Upper lobe of right lung (tissue), 1 donor: ENCODE results near the gene DNAJC3. TPM values are rescaled to one million over a fixed set of nuclear protein-coding genes. Genes with fewer than 3 reads are reported as not detected.
"Not testable (repeated sequence)": the region's sequence is repeated elsewhere in the genome, so short reads cannot be mapped to it uniquely, and the experiment has no call there.

Source experiments
- ATAC-seq: fragments of 200-7000 bp; cut with Tn5 transposase; one replicate; pipeline ENCODE4 v1.9.1; 2020; ENCODE audit warnings: mild to moderate bottlenecking, moderate library complexity
- DNase-seq: peaks from one replicate; pipeline ENCODE4 v3.0.0-alpha.2; 2020
- H3K27ac ChIP-seq: fragments of 200-600 bp; one replicate; pipeline ENCODE4 v1.8.0; 2022
- H3K27me3 ChIP-seq: fragments of 200-600 bp; one replicate; pipeline ENCODE4 v1.8.0; 2022; ENCODE audit warnings: mild to moderate bottlenecking
- H3K36me3 ChIP-seq: fragments of 200-600 bp; one replicate; pipeline ENCODE4 v1.8.0; 2022
- H3K4me1 ChIP-seq: fragments of 200-600 bp; one replicate; pipeline ENCODE4 v1.8.0; 2022
- H3K4me3 ChIP-seq: fragments of 200-600 bp; one replicate; pipeline ENCODE4 v1.8.0; 2022; ENCODE audit warnings: mild to moderate bottlenecking
- H3K9me3 ChIP-seq: fragments of 200-600 bp; one replicate; pipeline ENCODE4 v1.8.0; 2022
- intact Hi-C: fragments of 100-400 bp; cut with DNase I; formaldehyde crosslinking; loops from one replicate; pipeline ENCODE4 v1.11.0; 2022
- total RNA-seq: library from RNA; stranded (reverse); fragmentation: NEBNext Ultra II Directional; extraction: Animal tissue kit (Norgen Biotek cat#: 25700); gene quantifications from one replicate; pipeline ENCODE4 v1.2.1, GENCODE V29; 2021
- TF ChIP-seq, protein P1 (sequence below): fragments of 200-600 bp; IDR thresholded peaks from one replicate; pipeline ENCODE4 v1.8.0; 2022; ENCODE audit warnings: antibody characterized with exemption
- donor health status: DM: no; HTN: yes; CAD: no; lungs with severe emphysema.

The DNAJC3 gene
- total RNA-seq, 1 donor from 2014 or later: 67.9 TPM

DNA sequence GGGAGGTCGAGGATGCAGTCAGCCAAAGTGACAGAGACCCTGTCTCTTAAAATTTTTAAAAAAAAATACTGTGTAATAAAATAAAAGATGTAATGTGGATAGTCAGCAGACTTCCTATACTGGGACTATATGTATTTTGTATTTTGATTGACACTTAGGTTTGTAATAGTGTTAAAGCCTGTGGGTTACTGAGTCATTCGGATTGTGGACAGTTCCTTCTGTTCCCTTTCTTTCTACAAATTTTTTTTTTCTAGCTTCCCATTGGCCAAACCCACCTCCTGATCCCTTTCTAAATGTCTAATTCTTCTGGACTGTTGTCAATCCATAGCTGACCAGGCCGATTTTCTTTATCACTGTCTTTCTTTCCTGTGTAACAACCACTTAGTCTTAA, 108.0 kb downstream of the DNAJC3 start:
- TF ChIP-seq, protein P1, sequence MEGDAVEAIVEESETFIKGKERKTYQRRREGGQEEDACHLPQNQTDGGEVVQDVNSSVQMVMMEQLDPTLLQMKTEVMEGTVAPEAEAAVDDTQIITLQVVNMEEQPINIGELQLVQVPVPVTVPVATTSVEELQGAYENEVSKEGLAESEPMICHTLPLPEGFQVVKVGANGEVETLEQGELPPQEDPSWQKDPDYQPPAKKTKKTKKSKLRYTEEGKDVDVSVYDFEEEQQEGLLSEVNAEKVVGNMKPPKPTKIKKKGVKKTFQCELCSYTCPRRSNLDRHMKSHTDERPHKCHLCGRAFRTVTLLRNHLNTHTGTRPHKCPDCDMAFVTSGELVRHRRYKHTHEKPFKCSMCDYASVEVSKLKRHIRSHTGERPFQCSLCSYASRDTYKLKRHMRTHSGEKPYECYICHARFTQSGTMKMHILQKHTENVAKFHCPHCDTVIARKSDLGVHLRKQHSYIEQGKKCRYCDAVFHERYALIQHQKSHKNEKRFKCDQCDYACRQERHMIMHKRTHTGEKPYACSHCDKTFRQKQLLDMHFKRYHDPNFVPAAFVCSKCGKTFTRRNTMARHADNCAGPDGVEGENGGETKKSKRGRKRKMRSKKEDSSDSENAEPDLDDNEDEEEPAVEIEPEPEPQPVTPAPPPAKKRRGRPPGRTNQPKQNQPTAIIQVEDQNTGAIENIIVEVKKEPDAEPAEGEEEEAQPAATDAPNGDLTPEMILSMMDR: no peak
- H3K4me3 ChIP-seq: no peak overlapping the region
- DNase-seq: no peak
- no peaks in the 10 kb centered on the region for H3K27me3 ChIP-seq
- intact Hi-C loops: no loop called here
- no peaks in the 10 kb centered on the region for H3K4me1 ChIP-seq
- H3K27ac ChIP-seq: no peak overlapping the region
- peaks cover 40% of the 10 kb centered on the region for H3K36me3 ChIP-seq
- ATAC-seq: no peak
- no peaks in the 10 kb centered on the region for H3K9me3 ChIP-seq

DNA sequence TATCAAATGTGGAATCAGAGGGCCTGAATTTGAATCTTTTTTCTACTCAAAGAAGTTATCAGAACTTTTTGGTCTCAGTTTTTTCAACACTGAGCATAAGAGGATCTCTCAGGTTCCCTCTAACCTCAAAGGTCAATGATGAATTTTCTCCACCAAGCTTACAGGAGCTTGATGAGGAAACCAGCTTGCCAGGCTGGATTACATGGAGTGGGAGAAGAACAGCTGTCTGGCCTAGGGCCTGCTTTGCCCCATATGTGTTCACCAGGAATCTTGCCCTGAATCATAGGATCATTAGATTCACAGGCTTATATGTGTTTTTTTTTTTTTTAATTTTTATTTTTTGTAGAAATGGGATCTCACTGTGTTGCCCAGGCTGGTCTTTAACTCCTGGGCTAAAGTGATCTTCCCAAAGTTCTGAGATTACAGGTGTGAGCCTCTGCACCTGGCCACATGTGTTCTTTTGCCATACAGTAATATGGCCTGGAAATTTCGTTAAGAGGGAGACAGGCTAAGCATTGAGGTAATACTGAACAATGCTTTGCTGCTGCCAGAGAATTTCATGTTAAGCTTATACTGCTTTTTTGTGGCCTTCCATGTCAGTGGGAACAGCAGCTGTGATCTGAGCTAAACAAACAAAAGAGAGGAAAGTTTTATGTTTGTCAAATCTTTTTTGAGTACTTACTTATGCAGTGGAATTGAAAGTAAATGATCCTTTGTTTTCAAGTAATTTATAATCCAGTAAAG, 110.6 kb downstream of the DNAJC3 start:
- peaks cover 60% of the 10 kb centered on the region for H3K36me3 ChIP-seq
- no peak for DNase-seq

DNA sequence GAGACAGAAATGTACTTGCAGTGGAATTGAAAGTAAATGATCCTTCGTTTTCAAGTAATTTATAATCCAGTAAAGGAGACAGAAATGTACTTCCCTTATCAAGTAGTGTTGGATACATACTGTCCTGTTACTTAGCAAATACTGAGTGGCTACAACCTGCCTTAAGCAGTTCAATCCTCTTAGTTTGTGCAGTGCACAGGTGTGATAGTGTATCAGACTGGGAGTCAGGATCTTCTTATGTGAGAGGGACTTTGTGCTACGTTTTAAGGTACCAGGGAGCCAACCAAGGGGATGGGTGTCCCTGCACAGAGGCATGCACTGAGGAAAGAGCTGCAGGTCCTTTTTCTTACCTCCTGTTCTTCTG, 111.1 kb downstream of the DNAJC3 start:
- intact Hi-C loops: no loop called here
- H3K27ac ChIP-seq: no peak overlapping the region
- no peaks in the 10 kb centered on the region for H3K9me3 ChIP-seq
- ATAC-seq: peak; percentile 55
- DNase-seq: no peak
- H3K4me1 ChIP-seq: no peaks in the 10 kb centered on the region
- H3K27me3 ChIP-seq: no peaks in the 10 kb centered on the region
- peaks cover 64% of the 10 kb centered on the region for H3K36me3 ChIP-seq
- no peak overlapping the region for H3K4me3 ChIP-seq
- TF ChIP-seq, protein P1: no peak

More for the DNA sequence above, 110.6 kb downstream of the DNAJC3 start:
- TF ChIP-seq, protein P1: no peak
- no peak for ATAC-seq
- no peaks in the 10 kb centered on the region for H3K4me1 ChIP-seq
- no peak overlapping the region for H3K27ac ChIP-seq
- no peaks in the 10 kb centered on the region for H3K9me3 ChIP-seq
- intact Hi-C loops: no loop called here
- no peak overlapping the region for H3K4me3 ChIP-seq
- no peaks in the 10 kb centered on the region for H3K27me3 ChIP-seq

DNA sequence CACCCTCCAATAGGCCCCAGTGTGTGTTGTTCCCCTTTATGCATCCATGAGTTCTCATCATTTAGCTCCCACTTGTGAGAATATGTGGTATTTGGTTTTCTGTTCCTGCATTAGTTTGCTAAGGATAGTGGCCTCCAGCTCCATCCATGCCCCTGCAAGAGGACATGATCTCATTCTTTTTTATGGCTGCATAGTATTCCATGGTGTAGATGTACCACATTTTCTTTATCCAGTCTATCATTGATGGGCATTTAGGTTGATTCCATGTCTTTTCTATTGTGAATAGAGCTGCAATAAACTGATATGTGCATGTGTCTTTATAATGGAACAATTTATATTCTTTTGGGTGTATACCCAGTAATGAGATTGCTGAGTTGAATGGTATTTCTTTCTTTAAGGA, 112.4 kb downstream of the DNAJC3 start:
- H3K27me3 ChIP-seq, H3K4me1 ChIP-seq, H3K9me3 ChIP-seq, DNase-seq, intact Hi-C loops, H3K4me3 ChIP-seq, H3K27ac ChIP-seq, ATAC-seq: not testable (repeated sequence)
- H3K36me3 ChIP-seq: peaks cover 76% of the 10 kb centered on the region

DNA sequence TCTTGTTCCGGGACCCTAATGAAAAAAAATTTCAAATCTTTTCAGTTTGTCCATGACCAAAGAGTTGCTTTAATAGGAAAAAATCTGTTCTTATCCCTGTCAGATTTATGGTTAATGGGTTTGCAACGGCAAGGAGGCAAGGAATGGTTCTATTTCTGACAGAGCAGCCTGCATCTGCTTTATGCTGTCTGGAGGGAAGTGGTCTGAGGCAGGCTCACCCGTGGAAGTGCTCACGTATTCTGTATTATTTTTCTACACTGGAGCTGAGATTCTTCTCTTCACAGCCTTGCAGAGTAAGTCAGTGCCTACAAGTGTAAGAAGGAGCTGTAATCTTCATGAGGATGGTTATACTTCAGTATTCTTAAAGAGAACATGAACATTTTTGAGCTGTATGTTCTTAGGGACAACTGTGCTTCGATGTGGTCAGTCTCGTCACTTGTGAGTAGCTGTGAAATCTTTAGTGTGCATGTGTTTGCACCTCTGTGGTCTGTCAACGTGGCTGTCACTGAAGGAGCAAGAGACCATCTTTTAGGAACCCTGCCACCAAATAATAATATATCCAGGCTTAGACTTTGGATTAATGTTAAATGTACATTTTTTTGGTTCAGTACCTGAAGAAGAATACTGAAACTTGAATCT, 114.3 kb downstream of the DNAJC3 start:
- intact Hi-C loops: no loop called here

DNA sequence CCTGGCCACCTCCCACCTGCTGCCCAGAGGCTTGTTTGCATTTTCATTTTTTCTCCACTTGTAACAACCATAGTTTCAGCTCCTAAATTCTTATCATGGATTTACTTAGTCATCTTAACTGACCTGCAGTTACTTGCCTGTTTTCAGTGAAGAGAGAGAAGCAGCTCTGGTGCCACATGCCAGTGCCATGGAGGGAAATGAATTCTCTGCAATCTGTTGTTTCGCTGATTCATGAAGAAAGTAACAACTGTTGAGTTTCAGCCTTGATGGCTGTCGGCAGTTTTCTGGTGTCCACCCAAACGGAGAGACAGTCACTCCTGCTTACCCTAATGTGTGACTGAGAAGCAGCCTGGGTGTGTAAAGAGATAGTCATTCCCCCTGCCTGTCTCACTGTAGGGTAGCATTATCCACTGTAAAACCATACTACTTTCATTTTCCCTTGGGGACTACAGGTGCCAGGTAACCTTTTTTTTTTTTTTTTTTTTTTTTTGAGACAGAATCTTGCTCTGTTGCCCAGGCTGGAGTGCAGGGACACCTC, 116.1 kb downstream of the DNAJC3 start:
- ATAC-seq (no peak), DNase-seq (no peak)
- Histone ChIP-seq H3K27ac (no peak overlapping the region), H3K4me3 (no peak overlapping the region), H3K9me3 (no peaks in the 10 kb centered on the region), H3K4me1 (no peaks in the 10 kb centered on the region), H3K27me3 (no peaks in the 10 kb centered on the region), H3K36me3 (peaks cover 59% of the 10 kb centered on the region)
- intact Hi-C loops: no loop called here
- TF ChIP-seq, protein P1: no peak

More for the DNA sequence above, 114.3 kb downstream of the DNAJC3 start:
- H3K27me3 ChIP-seq: no peaks in the 10 kb centered on the region
- no peaks in the 10 kb centered on the region for H3K4me1 ChIP-seq
- no peak for ATAC-seq
- no peak for DNase-seq
- no peak overlapping the region for H3K27ac ChIP-seq
- H3K36me3 ChIP-seq: peaks cover 77% of the 10 kb centered on the region
- H3K9me3 ChIP-seq: no peaks in the 10 kb centered on the region
- TF ChIP-seq, protein P1: no peak
- H3K4me3 ChIP-seq: no peak overlapping the region
